GM20431 (cell line): Measurements from ENCODE around the gene IGFBPL1.

ENCODE experiments used
- in situ Hi-C: fragments of 300-500 bp; cut with MseI, MboI; formaldehyde crosslinking; loops from one replicate; pipeline ENCODE4 v1.15.0; 2020; ENCODE audit warnings: low sequenced_read_pairs; ENCODE audit not compliant: unreplicated experiment

IGFBPL1 gene

DNA sequence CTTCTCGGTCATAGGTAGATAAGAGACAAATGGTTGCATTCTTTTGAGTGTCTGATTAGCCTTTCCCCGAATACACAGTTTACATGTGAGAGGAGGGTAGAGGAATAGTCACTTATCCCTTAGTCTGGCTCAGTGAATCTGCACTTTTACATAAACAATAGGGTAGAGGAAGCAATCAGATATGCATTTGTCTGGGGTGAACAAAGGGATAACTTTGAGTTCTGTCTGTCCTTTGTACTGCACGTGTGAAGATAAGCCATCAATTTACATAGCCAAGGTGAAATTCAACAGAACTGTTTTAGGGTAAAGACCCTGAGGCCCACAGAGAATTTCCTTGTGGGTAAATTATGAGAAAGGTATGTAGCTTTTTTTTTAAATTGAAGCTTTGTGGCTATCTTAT, 10.1 kb upstream of the IGFBPL1 start:
- in situ Hi-C loops: no loop called here

DNA sequence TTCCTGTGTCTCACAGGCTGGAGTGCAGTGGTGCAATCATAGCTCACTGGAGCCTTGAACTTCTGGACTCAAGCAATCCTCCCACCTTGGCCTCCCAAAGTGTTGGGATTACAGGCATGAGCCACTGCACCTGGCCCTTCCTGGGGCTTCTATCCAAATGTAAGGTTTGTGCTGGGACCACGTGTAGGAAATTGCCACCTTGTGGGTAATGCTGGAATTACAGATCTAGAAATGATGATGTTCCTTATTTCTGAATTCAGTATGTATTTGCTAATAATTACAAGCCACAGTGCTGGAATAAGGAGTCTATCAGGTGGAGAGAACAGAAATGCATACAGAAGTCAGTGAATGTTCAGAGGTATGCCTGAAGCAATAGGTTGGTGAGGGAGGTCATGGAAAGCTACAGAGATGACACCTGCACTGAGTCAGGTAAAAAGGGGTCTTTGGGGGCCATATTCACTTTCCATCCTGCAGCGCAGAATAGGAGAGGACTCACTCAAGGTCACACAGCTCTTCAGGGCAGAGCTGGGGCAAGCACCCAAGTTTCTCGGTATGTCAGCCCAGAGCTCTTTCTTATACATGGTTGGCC, 8.8 kb upstream of the IGFBPL1 start:
- in situ Hi-C loops: no loop called here

DNA sequence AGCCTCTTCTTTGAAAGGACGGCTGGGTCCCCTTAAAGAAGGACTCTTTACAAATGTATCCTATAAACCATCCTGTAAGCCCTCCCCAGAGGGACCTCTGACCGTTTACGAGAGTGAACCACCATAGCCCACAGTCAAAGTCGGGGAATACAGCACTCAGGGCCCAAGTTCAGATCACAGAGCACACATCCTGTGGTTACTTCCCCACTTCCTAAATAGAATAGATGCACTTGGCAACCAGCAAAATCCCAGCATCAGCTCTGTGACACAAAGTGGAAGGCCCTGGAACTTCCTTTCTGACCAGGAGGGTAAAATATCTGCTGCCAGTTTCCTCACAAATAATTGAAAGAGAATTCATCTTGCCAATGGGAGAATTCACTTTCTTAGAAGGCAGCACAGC, 6.9 kb upstream of the IGFBPL1 start:
- in situ Hi-C loops: no loop called here

DNA sequence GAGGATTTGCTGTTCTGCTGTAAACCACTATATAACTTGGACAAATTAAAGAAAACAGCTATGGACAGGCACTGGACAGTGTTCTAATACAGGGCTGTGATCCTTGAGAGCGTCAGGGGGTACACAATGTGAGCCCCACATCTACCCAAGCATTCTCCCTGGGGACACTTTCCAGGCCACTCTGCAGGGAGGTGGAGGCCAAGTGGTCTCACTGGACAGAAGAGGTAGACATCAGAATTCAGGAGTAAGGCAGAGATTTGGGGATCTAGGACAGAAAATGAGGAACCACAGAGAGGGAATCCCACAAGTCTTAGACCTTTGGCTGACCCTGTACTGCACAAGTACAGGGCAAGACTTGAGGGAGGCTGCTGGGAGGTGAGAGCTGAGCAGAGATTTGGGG, 3.8 kb upstream of the IGFBPL1 start:
- in situ Hi-C loops: no loop called here

DNA sequence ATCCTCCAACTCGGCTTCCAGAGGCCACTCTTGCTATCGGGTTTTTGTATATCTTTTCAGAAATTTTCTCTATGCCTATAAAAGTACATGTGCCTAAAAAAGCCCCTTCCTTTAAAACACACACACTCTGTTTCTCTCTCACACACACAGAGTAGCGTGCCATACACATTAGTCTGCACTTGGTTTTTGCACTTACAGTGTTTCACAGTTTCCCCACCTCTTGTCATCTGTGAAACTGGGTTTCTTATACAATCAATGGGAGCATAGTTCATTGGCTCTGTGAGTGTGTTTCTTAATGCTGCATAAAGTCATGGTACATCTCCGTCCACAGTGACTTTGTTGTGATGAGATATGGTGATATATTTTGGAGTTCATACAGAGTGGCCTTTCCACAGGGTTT, 664 bp upstream of the IGFBPL1 start:
- in situ Hi-C loops: no loop called here

DNA sequence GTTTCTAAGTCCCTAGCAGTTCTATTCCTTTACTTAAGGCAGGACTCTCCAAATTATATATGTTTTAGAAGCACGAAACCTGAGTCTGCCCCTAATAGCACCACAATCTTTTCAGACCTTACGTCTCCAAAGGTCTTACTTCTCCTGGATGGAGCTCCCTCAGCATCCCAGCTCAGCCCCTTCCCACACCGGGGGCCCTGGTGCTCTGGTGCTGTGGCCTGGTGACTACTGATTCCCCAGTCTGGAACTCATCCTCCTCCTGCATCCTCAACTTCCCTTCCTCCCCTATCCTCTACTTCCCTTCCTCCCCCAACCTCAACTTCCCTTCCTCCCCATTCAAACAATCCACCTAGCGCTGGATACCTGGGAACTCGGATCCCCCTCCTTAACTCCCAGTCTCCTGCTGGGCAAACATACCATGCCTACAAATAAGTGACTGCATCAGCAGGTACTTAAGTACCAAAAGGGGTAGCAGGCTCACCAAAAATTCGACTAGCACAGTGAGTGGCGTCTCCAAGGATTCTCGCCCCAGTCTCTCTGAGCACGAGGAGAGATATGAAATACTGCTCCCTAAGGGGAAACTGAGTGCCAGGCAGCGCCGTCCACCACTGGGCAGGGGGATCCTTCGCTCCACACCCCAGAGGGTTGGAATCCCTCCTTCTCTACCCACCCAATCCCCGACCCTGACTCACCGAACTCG, 831 bp downstream of the IGFBPL1 start:
- in situ Hi-C loops: no loop called here

DNA sequence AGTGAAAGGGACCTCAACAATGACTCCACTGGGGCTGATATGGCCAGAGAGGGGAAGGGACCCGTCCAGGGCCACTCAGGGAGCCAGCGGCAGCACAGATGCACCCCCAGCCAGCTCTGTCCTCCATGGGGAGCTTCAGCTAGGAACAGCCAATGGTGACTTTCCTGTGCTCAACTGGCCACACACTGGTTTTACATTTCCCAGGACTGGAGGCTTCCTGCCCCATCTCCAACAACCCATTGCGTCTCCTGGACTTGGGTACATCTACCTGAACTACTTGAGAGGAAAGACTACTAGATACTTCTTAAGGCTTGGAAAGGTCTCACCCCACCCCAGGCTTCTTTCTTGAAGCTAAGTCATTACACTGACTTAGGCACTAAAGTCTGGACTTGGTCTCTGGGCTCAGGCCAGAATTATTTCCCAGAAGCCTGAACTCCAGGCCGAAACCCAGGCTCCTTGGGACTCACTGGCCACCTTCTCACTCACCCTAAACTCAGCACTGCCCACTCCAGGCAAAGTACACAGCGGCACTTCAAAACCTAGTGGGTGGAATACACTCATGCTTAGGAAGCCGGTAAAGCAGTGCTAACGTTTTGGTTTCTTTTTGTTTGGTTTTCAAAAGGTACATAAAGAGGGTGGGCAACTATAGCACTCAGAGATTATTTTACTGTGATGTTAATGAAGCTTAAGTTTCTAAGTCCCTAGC, 1.5 kb downstream of the IGFBPL1 start:
- in situ Hi-C loops: no loop called here

DNA sequence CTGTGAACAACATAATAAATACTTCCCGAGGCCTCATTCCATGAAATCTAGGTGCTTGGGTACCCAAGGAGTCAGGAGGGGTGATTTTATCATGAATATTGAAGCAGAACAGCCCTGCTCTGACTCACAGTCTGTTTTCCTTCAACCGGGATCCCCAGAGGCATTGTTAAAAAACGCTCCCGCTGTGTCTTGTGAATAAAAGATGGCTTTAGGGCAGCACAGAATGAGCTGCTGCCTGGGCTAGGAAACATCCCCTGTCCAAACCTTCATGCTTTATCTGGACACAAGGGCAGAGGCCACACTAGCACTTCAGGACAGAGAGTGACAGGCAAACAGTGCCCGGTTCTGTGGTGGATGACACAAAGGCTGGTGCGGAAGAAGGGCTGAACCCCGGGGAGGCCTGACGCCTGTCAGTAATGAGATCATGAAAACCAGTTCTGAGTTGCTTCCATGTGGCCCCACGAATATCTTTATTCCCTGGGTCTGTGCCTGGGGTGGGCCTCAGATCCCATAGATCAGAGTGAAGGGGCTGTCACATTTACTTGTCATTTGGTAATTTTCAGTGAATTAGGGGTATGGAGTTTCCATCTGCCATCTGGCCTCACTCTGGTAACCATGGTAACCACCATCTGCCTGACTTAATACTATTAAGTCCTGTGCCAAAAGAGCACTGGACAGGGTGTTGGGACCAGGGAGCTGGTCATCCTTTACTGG, 2.6 kb downstream of the IGFBPL1 start:
- in situ Hi-C loops: no loop called here

DNA sequence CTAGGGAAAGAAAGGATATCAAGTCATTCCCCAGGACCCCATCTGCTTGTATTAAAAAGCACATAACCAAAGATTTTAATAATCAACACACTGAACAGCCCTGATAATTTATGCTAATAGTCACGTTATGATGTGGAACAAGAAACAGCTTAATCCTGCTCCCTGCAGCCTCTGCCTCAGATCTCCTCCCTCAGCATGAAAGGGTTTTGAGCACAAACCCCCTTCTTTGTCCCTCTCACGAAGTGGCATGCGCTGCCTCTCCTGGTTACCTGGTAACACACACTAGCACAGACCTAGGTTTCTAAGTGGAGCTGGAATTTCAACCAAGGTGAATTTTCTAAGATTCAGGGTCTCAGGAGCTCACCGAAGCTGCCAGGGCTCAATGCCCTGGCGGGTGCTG, 5.1 kb downstream of the IGFBPL1 start:
- in situ Hi-C loops: no loop called here

DNA sequence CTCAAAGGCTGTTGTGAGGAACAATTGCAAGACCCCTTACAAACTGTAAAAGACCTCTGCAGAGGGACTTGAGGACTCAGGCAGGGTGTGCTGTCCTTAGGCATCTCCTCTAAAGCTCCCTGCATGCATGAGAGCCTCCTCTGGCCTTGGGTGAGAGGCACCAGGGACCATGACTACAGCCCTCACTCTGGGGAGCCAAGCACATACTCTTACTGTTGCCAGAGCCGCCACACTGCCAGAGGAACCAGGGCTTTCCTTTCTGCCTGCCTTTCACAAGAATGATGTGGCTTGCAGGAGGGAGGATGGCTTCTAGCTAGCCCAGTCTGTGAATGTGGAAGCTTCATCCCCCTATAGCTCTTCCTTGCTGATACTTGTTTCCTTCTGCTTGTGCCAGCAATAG, 5.9 kb downstream of the IGFBPL1 start:
- in situ Hi-C loops: no loop called here

DNA sequence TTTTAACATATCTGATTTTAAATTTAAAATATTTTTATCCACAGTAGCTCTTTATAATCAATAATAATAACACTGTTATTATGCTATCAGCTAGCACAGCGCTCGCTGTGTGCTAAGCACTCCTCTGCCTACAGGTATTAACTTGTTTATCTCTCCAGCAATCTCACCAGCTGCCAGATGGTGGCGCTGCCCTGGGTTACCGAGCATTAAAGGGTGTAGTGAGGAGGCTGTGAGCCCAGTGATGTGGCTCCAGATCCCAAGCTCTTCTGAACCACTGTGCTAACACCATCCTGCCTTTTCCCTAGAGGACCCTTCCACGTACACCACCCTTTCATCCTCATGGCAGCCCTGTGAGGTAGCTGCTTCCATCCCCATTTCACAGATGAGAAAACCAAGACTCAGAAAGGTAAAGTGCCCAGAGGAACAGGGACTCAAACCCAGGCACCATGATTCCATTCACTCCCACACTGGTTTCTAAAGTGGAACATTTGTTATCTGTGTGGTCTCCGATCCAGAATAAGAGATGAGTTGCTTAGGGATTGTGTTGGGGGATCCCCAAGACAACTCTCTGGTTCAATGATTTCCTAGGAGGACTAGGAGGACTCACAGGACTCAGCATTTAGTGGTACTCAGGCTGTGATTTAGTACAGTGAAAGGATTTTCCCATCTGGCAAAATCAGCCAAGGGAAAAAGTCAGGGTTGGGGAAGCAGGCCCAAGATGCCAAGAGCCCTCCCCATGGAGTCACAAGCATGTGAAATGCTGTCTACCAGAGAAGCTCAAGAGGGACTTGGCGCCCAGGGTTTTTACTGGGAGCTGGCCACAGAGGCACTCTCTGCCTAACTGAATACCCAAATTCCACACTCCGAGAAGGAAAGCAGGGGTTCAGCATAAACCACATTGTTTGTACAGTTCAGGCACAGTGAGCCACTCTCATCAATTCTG, 7.0 kb downstream of the IGFBPL1 start:
- in situ Hi-C loops: no loop called here

DNA sequence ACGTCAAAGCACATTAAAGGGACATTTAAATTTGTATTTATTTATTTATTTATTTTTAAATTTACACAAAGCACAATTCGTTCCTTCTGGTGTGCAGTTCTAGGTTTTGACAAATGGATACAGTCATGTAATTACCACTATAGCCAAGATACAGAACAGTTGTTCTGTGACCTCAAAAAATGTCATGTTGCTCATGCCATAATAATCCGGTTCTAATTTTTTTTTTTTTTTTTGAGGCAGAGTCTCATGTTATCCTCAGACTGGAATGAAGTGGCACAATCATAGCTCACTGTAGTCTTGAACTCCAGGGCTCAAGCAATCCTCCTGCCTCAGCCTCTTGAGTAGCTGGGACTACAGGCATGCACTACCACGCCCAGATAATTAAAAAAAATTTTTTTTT, 7.8 kb downstream of the IGFBPL1 start:
- in situ Hi-C loops: no loop called here

DNA sequence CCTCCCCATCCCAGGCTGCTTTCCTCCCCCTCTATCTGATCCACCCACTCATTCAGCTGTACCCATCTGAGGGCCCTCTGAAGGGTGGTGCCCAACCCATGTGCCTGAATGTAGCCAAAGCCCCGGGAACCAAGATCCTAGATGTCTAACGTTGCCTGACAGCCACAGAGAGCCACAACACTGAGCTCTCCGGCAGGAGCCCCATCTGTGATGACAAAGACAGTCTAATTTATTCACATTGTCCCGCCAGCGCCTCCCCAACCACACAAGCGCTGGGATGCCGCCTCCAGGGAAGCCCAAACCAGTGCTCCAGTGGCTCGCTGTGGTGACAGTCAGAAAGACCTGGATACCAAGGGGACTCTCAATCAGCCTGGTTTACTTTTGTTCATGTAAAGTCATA, 8.4 kb downstream of the IGFBPL1 start:
- in situ Hi-C loops: no loop called here

DNA sequence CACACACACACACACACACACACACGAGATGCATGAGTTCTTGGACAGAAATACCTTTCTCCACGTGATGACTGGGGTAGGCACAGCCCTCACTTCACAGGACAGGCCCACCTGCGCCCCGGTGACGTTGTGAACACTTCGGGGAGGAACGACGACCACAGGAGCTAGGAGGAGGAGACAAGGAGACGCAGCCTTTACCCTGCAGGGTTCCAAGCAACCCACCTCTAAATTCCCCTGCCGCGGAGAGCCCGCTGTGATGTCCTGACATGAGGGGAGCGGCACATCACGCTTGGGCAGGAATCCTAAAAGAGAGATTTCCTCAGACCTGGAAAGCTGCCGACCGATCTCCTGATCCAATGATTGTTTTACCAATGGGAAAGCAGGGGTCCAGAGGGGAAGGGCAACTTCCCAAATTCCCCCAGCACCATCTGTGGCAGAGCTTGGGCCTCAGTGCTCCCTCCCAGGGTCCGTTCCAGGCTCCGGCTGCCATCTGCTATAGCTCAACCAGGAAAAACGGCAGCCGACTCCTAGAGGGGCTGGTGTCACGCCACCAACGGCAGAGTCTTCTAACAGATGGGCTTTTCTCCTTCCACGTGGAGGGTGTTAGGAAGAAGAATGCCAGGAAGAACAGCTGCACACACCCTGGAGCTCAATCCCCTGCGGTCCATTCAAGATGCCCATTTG, 10.1 kb downstream of the IGFBPL1 start:
- in situ Hi-C loops: no loop called here

DNA sequence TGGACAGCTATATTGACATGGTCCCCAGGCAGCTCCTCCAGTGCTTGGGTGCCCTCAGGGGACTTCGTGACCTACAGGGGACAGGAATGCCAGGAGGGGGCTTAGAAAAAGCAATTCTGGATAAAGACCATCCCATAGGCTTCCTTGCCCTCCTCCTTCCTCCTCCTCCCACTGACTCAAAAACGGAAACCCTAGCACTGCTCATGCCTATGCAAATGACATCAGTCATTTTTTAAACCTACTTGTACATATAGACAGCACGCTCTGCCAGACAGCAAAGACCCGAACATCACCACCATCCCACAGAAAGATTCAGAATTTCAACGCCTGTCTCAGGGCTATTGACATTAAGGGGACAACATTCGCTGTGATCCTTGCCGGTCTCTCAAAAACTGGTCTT, 11.0 kb downstream of the IGFBPL1 start:
- in situ Hi-C loops: no loop called here

DNA sequence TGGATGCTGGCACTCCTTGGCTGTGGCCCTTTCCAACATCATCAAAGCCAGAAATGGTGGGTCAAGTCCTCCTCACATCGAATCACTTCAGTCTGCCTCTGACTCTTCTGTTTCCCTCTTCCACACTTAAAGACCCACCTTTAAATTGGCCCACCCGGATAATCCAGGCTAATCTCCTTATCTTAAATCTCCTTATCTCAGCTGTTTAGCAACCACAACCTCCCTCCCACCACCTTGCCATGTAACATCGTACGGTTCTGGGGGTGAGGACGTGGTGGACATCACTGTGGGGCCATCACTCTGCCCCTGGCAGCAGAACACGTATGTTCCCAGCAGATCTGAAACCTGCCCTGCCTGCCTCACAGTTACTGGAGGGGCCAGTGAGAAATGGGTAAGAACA, 11.5 kb downstream of the IGFBPL1 start:
- in situ Hi-C loops: no loop called here

DNA sequence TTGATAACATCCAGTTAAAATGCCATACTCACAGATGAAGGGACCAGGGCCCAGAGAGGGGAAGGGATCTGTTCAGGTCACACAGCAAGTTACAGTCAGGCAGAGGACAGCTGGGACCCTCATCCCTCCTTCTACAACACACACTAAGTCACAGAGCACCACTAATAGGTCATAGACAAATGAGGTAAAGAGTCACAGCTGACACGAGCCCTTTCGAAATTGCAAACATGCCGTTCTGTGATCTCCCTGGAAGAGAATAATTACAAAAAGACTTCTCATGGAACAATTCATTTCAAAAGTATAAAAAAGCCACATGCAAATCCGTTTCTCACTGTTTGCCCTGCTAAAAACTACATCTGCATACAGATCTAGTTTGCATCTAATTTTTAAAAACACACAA, 15.5 kb downstream of the IGFBPL1 start:
- in situ Hi-C loops: no loop called here

DNA sequence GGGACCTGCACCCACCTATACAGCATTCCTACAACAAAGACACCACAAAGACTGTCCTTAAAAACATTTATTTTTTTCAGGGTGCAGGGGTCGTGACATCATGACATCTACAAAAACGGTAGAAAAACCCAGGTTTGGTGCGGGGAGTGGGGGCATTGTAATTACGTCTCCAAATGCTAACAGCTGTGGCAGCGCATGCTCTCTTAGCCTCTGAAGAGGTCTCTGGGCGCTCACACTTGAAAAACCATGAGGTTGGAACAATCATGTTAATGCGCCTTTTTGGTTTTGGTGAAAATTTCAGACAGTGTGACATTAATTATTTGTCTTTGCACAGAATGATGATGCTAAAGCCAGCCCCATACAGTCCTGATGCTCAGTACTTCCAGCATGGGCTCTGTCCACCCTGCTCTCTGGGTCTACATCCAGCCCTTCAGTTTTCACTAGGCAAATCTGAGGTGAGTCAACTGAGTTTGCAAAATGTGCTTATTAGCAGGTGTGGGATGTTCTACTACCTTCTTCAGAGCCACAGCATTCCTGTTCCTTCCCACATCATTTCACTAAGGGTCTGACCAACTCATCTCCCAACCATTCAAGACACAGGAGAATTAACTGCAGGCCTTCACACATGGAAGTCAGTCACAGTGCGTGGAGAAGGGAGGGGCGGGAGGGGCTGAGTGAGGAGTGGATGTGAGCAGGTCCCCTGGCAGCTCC, 17.6 kb downstream of the IGFBPL1 start:
- in situ Hi-C loops: no loop called here

DNA sequence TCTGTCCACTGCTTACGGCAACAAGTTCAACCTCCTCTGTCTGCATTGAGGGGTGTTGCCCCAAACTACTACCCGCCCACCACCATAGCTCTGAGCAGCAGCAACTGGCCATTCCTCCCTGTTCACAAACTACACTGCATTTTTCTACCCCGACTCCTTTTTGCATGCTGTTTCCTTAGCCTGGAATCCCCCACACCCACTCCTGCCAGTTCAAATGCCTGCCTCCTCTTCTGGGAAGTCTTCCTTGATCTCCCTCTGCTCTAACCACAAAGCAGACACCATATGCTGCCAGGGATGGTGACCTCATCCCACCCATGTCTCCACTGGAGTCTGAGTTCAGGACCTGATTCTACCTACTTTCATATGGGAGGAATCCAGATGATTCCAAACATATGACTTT, 18.5 kb downstream of the IGFBPL1 start:
- in situ Hi-C loops: no loop called here
